ENCODE results near the gene ERMAP. TPM values are rescaled to one million over a fixed set of nuclear protein-coding genes. Genes with fewer than 3 reads are reported as not detected.

The ERMAP gene
- total and polyA plus RNA-seq, 9 of the 15 experiments (the other 6 are each of a cell fraction or from before 2014, with no cell fraction given): 8.0 to 31.4 (median 22.5) TPM

- BruUV-seq (replicated peaks): no TSS peak
- CTCF ChIA-PET (ENCODE audit: low intra/inter-chr PET ratio): no interaction called here
- peak overlapping the region; percentile 96; the same call in 1 of the 2 replicates for H3K4me2 ChIP-seq (ENCODE audit: insufficient read depth, low read length)
- H3K9ac ChIP-seq (ENCODE audit: insufficient read depth in 1 of 2, low read depth in 2 of 2, low read length in 2 of 2): no peak overlapping the region; a peak in 1 of 4 replicates
- no peaks in the 10 kb centered on the region for H3K27me3 ChIP-seq (ENCODE audit: control insufficient read depth in 2 of 2, insufficient read depth in 2 of 2, low read length in 2 of 2)
- no peaks in the 10 kb centered on the region for H3K9me1 ChIP-seq (ENCODE audit: control insufficient read depth, insufficient read depth, low read length)
- H3K79me2 ChIP-seq (ENCODE audit: control insufficient read depth, insufficient read depth, low read length): peaks cover 34% of the 10 kb centered on the region
- H3K4me3 ChIP-seq: no peak overlapping the region; the same call in 1 of the 2 replicates
- POLR2A ChIA-PET: interaction anchor here (0.5 to 6.4 kb wide), 3 partner anchors 12 to 317 kb away, joined by 4 to 94 read pairs (median 76); partner anchors contain the start of genes ERMAP and SVBP
- in situ Hi-C loops (cut with MboI) (no loop called here), intact Hi-C loops (cut with micrococcal nuclease) (loop anchor here (5.0 kb wide), 1 partner anchor 78 kb away; the partner anchor contains the start of genes C1orf50 and P3H1)
- H3K27ac ChIP-seq (ENCODE audit: extremely low read depth, low read depth, low read length): no peak overlapping the region
- peaks cover 55% of the 10 kb centered on the region for H3K36me3 ChIP-seq (ENCODE audit: control insufficient read depth, insufficient read depth, low read length)
- no peak overlapping the region for H2AFZ ChIP-seq (ENCODE audit: low read depth, low read length)
- DNase-seq (ENCODE audit: extremely low read depth in 1 of 4, low spot score in 3 of 4): no peak
- no peak for ATAC-seq
- H4K20me1 ChIP-seq (replicated peaks; ENCODE audit: control insufficient read depth, insufficient read depth, low read length): no peaks in the 10 kb centered on the region
- FAIRE-seq: no peak
- peaks cover 14 to 32% of the 10 kb centered on the region in 2 experiments for H3K4me1 ChIP-seq (replicated peaks in 1 of 2; ENCODE audit: control insufficient read depth in 2 of 2, insufficient read depth in 2 of 2, low read length in 2 of 2)
- H3K9me3 ChIP-seq (replicated peaks; ENCODE audit: control insufficient read depth, insufficient read depth, low read depth, low read length): no peaks in the 10 kb centered on the region
- WGBS (ENCODE audit: insufficient coverage, low coverage, missing lambda C conversion rate): 13% methylated on average over 1 of the region's 1 CpG
- no peak for TF ChIP-seq TAL1 (IDR thresholded peaks at IDR 0.05)
- TF ChIP-seq TAF9B (IDR thresholded peaks at IDR 0.05; ENCODE audit: partially characterized antibody): peak; percentile 46
- TF ChIP-seq KHSRP (IDR thresholded peaks at IDR 0.05): no peak
- TF ChIP-seq HEY1 (CRISPR knock-in tag; IDR thresholded peaks at IDR 0.05; ENCODE audit: borderline replicate concordance): no peak
- no peak for TF ChIP-seq ZNF778 (CRISPR knock-in tag; IDR thresholded peaks at IDR 0.05)
- TF ChIP-seq THRAP3 (IDR thresholded peaks at IDR 0.05; ENCODE audit: borderline replicate concordance): peak; percentile 88
- TF ChIP-seq ZFP36 (IDR thresholded peaks at IDR 0.05; ENCODE audit: low read depth, low read length, partially characterized antibody): no peak
- no peak for TF ChIP-seq ZC3H11A (IDR thresholded peaks at IDR 0.05; ENCODE audit: low read depth, low read length)
- peak in 1 of 2 experiments; percentile 96; a peak in 2 of 4 replicates for TF ChIP-seq KDM1A (IDR thresholded peaks at IDR 0.05)
- no peak for TF ChIP-seq DEAF1 (CRISPR knock-in tag; IDR thresholded peaks at IDR 0.05)
- no peak for TF ChIP-seq ZNF668 (CRISPR knock-in tag; IDR thresholded peaks at IDR 0.05)
- TF ChIP-seq POLR2AphosphoS5 (IDR thresholded peaks at IDR 0.05; ENCODE audit: control insufficient read depth, insufficient read depth, low read depth, low read length): 0 out of 2 replicates have a peak, but pooled peaks have one; percentile 47
- no peak for TF ChIP-seq E2F1 (CRISPR knock-in tag; IDR thresholded peaks at IDR 0.05)
- TF ChIP-seq POLR2G (IDR thresholded peaks at IDR 0.05; ENCODE audit: low read depth, low read length): no peak
- TF ChIP-seq RUNX1 (IDR thresholded peaks at IDR 0.05; ENCODE audit: low read depth): no peak
- TF ChIP-seq KDM4B (IDR thresholded peaks at IDR 0.05; ENCODE audit: borderline replicate concordance in 2 of 2, low read depth in 1 of 2): peak in 1 of 2 experiments; percentile 68; a peak in 1 of 4 replicates
- 0 out of 2 replicates have a peak, but pooled peaks have one; percentile 20 for TF ChIP-seq NR2C1 (IDR thresholded peaks at IDR 0.05)
- no peak for TF ChIP-seq NR2C1 (tag; IDR thresholded peaks at IDR 0.05)
- no peak for TF ChIP-seq ZNF140 (CRISPR knock-in tag; IDR thresholded peaks at IDR 0.05)
- TF ChIP-seq POLR2H (tag; IDR thresholded peaks at IDR 0.05; ENCODE audit: low read depth): peak; percentile 29; the same call in 1 of the 2 replicates
- peak; percentile 48 for TF ChIP-seq NCOR1 (IDR thresholded peaks at IDR 0.05)
- TF ChIP-seq ZNF785 (CRISPR knock-in tag; IDR thresholded peaks at IDR 0.05): no peak
- no peak for TF ChIP-seq HDAC3 (IDR thresholded peaks at IDR 0.05; ENCODE audit: borderline replicate concordance, partially characterized antibody)
- TF ChIP-seq SOX6 (IDR thresholded peaks at IDR 0.05): no peak
These were observed 28.3 kb downstream of the ERMAP start for GRCh38 chr1:42845193-42845592.

Measured in K562 (cell line).